H54 (cell line): Measurements from ENCODE around the gene MVB12B.
"Not testable (repeated sequence)": the region's sequence is repeated elsewhere in the genome, so short reads cannot be mapped to it uniquely, and the experiment has no call there.

ENCODE experiments used
- DNase-seq: peaks from one replicate; pipeline ENCODE4 v3.0.0; 2011; ENCODE audit warnings: low spot score, mixed read lengths; ENCODE audit not compliant: insufficient read length
- FAIRE-seq: peaks from 3 replicates; lab custom pipeline; 2011; peaks lifted over from hg19 to GRCh38; lab: Jason Lieb, UNC
- POLR2A ChIP-seq: IDR thresholded peaks from 2 replicates; pipeline ENCODE4 v1.6.1; 2011; ENCODE audit warnings: low read depth, mild to moderate bottlenecking, low read length

Gene MVB12B

GRCh38 chr9:126536841-126537465 is 210.3 kb downstream of the MVB12B start:
- no peak for FAIRE-seq
- DNase-seq, result no peak
- no peak for TF ChIP-seq POLR2A

GRCh38 chr9:126538550-126538949 is 211.9 kb downstream of the MVB12B start:
- DNase-seq (no peak), FAIRE-seq (no peak)
- TF ChIP-seq POLR2A, result no peak

GRCh38 chr9:126540398-126540797 is 213.8 kb downstream of the MVB12B start:
- FAIRE-seq, DNase-seq: not testable (repeated sequence)

- DNase-seq (no peak), FAIRE-seq (no peak)
- TF ChIP-seq POLR2A, result no peak
Observed at GRCh38 chr9:126543490-126543889, 216.9 kb downstream of the MVB12B start.

- DNase-seq (no peak), FAIRE-seq (no peak)
- no peak for TF ChIP-seq POLR2A
Observed at GRCh38 chr9:126545106-126545505, 218.5 kb downstream of the MVB12B start.

GRCh38 chr9:126546036-126546435 is 219.4 kb downstream of the MVB12B start:
- no peak for FAIRE-seq
- no peak for DNase-seq
- TF ChIP-seq POLR2A, result no peak

GRCh38 chr9:126548312-126548711 is 221.7 kb downstream of the MVB12B start:
- DNase-seq (no peak), FAIRE-seq (no peak)
- no peak for TF ChIP-seq POLR2A

GRCh38 chr9:126549246-126550006 is 222.8 kb downstream of the MVB12B start:
- no peak for DNase-seq
- TF ChIP-seq POLR2A, result no peak
- FAIRE-seq, result no peak

- FAIRE-seq (no peak), DNase-seq (no peak)
- TF ChIP-seq POLR2A, result no peak
Observed at GRCh38 chr9:126550891-126551351, 224.3 kb downstream of the MVB12B start.

GRCh38 chr9:126551812-126552211 is 225.2 kb downstream of the MVB12B start:
- DNase-seq (no peak), FAIRE-seq (no peak)
- TF ChIP-seq POLR2A, result no peak

GRCh38 chr9:126554292-126554691 is 227.7 kb downstream of the MVB12B start:
- DNase-seq (no peak), FAIRE-seq (no peak)
- TF ChIP-seq POLR2A, result no peak

- FAIRE-seq, DNase-seq: not testable (repeated sequence)
Observed at GRCh38 chr9:126555421-126555820, 228.8 kb downstream of the MVB12B start.
